Measurements from ENCODE around the gene JUNB. TPM values are rescaled to one million over a fixed set of nuclear protein-coding genes. Genes with fewer than 3 reads are reported as not detected.

Gene JUNB
- 176 and 209 TPM in 2 replicates for total RNA-seq

GRCh38 chr19:12791345-12792050 lies at the start of gene JUNB:
TSS of gene JUNB (plus strand) at chr19:12791486. CDS start at chr19:12791772, 286 bp downstream.

GRCh38 chr19:12751635-12752034 lies 39.7 kb upstream of the JUNB start, which contains the start of gene BEST2:
TSS of gene BEST2 (plus strand) at chr19:12751791. CDS start at chr19:12752593, 802 bp downstream.

GRCh38 chr19:12774588-12775555 lies 16.4 kb upstream of the JUNB start, which contains the start of gene HOOK2:
TSS of gene HOOK2 (minus strand) at chr19:12775552. CDS start at chr19:12775449, 103 bp downstream.

GRCh38 chr19:12801466-12802266 lies 10.4 kb downstream of the JUNB start, which contains the start of the genes PRDX2 and THSD8:
TSS of gene PRDX2 (minus strand) at chr19:12801800. CDS start at chr19:12801261, 539 bp downstream.
TSS of gene THSD8 (plus strand) at chr19:12802069. CDS start at chr19:12802072, 3 bp downstream.

GRCh38 chr19:12806242-12807081 lies 15.2 kb downstream of the JUNB start, which contains the start of gene RNASEH2A:
TSS of gene RNASEH2A (plus strand) at chr19:12806584. CDS start at chr19:12806674, 90 bp downstream.

GRCh38 chr19:12834566-12834943 lies 43.3 kb downstream of the JUNB start, which contains the start of gene RTBDN:
TSS of gene RTBDN (minus strand) at chr19:12834579. CDS start at chr19:12829979, 4,600 bp downstream.

GRCh38 chr19:12838182-12838885 lies 47.0 kb downstream of the JUNB start, which contains the start of gene MAST1:
TSS of gene MAST1 (plus strand) at chr19:12838515. CDS start at chr19:12838573, 58 bp downstream.

Other genes starting within 250 kb of the JUNB start
- gene ZNF564, start 240.0 kb upstream of the JUNB start, total RNA-seq: 2.3 and 2.9 TPM in 2 replicates
- gene ZNF490, start 180.7 kb upstream of the JUNB start, total RNA-seq: 2.4 and 4.2 TPM in 2 replicates
- 6.0 and 8.1 TPM in 2 replicates for gene ZNF791, start 180.6 kb upstream of the JUNB start, total RNA-seq
- gene MAN2B1, start 124.7 kb upstream of the JUNB start, total RNA-seq: 44.3 and 78.7 TPM in 2 replicates
- gene WDR83, start 124.7 kb upstream of the JUNB start, total RNA-seq: 8.5 and 10.4 TPM in 2 replicates
- 65.2 and 76.4 TPM in 2 replicates for gene DHPS, start 109.6 kb upstream of the JUNB start, total RNA-seq
- gene GNG14, start 103.5 kb upstream of the JUNB start, total RNA-seq: not detected in 2 replicates
- gene FBXW9, start 94.9 kb upstream of the JUNB start, total RNA-seq: 25.1 and 30.7 TPM in 2 replicates
- gene TNPO2, start 67.6 kb upstream of the JUNB start, total RNA-seq: 44.5 and 46.6 TPM in 2 replicates
- 221 and 294 TPM in 2 replicates for gene TRIR, start 56.8 kb upstream of the JUNB start, total RNA-seq
- 127 and 130 TPM in 2 replicates for gene GET3, start 54.0 kb upstream of the JUNB start, total RNA-seq
- 0.38 TPM in 1 of 2 replicates, not detected in the other for gene BEST2, start 39.7 kb upstream of the JUNB start, total RNA-seq
- 7.3 and 13.2 TPM in 2 replicates for gene HOOK2, start 15.9 kb upstream of the JUNB start, total RNA-seq
- gene PRDX2, start 10.3 kb downstream of the JUNB start, total RNA-seq: 394 and 417 TPM in 2 replicates
- 0.76 TPM in 1 of 2 replicates, not detected in the other for gene THSD8, start 10.6 kb downstream of the JUNB start, total RNA-seq
- 12.3 and 59.2 TPM in 2 replicates for gene RNASEH2A, start 15.1 kb downstream of the JUNB start, total RNA-seq
- not detected in 2 replicates for gene RTBDN, start 43.1 kb downstream of the JUNB start, total RNA-seq
- 0.49 and 1.0 TPM in 2 replicates for gene MAST1, start 47.0 kb downstream of the JUNB start, total RNA-seq
- gene DNASE2, start 90.0 kb downstream of the JUNB start, total RNA-seq: 23.1 and 54.4 TPM in 2 replicates
- not detected in 2 replicates for gene KLF1, start 95.7 kb downstream of the JUNB start, total RNA-seq
- 32.6 and 60.9 TPM in 2 replicates for gene GCDH, start 99.7 kb downstream of the JUNB start, total RNA-seq
- gene SYCE2, start 127.8 kb downstream of the JUNB start, total RNA-seq: 0.25 and 0.33 TPM in 2 replicates
- gene FARSA, start 142.2 kb downstream of the JUNB start, total RNA-seq: 61.7 and 98.1 TPM in 2 replicates
- gene CALR, start 147.1 kb downstream of the JUNB start, total RNA-seq: 525 and 1,118 TPM in 2 replicates
- 104 and 117 TPM in 2 replicates for gene RAD23A, start 154.4 kb downstream of the JUNB start, total RNA-seq
- 45.5 and 82.6 TPM in 2 replicates for gene GADD45GIP1, start 165.7 kb downstream of the JUNB start, total RNA-seq
- 0.16 TPM in 1 of 2 replicates, not detected in the other for gene DAND5, start 178.1 kb downstream of the JUNB start, total RNA-seq
- gene NFIX, start 204.0 kb downstream of the JUNB start, total RNA-seq: 6.7 and 16.2 TPM in 2 replicates

All from mesangial cell (primary cell).